RWPE2 (cell line): ENCODE results near the gene CLEC16A.
"Not testable (repeated sequence)": the region's sequence is repeated elsewhere in the genome, so short reads cannot be mapped to it uniquely, and the experiment has no call there.

Experiments used
- ATAC-seq: fragments of 200-7000 bp; cut with Tn5 transposase; 3 replicates; pipeline ENCODE4 v1.9.1; 2021; ENCODE audit warnings: low read depth
- DNase-seq: peaks from one replicate; pipeline ENCODE4 v3.0.0-alpha.2; 2020; ENCODE audit warnings: low spot score
- H3K27ac ChIP-seq: fragments of 450-650 bp; 2 replicates; pipeline ENCODE4 v1.5.1; 2017; ENCODE audit warnings: mild to moderate bottlenecking; ENCODE audit not compliant: poor library complexity, severe bottlenecking
- H3K27me3 ChIP-seq: fragments of 250-450 bp; sonication (Bioruptor Pico); 2 replicates; pipeline ENCODE4 v1.5.1; 2021; ENCODE audit warnings: mild to moderate bottlenecking, moderate library complexity; ENCODE audit not compliant: insufficient read depth, poor library complexity, severe bottlenecking
- H3K36me3 ChIP-seq: fragments of 250-450 bp; sonication (Bioruptor Pico); 2 replicates; pipeline ENCODE4 v1.5.1; 2020; ENCODE audit warnings: low read depth, mild to moderate bottlenecking, moderate library complexity
- H3K4me1 ChIP-seq: fragments of 250-450 bp; sonication (Bioruptor Pico); 2 replicates; pipeline ENCODE4 v1.5.1; 2021; ENCODE audit warnings: mild to moderate bottlenecking, moderate library complexity; ENCODE audit not compliant: insufficient read depth, poor library complexity, severe bottlenecking
- H3K4me3 ChIP-seq: fragments of 250-450 bp; sonication (Bioruptor Pico); 2 replicates; pipeline ENCODE4 v1.5.1; 2021; ENCODE audit warnings: mild to moderate bottlenecking, moderate library complexity; ENCODE audit not compliant: severe bottlenecking
- H3K9me3 ChIP-seq: fragments of 250-450 bp; sonication (Bioruptor Pico); 2 replicates; pipeline ENCODE4 v1.5.1; 2021; ENCODE audit warnings: mild to moderate bottlenecking, moderate library complexity; ENCODE audit not compliant: severe bottlenecking
- TF ChIP-seq, protein P1 (sequence below): fragments of 450-650 bp; IDR thresholded peaks from one replicate; pipeline ENCODE4 v1.5.1; 2017; ENCODE audit warnings: mild to moderate bottlenecking, moderate library complexity; ENCODE audit not compliant: poor library complexity, severe bottlenecking

Gene CLEC16A

DNA sequence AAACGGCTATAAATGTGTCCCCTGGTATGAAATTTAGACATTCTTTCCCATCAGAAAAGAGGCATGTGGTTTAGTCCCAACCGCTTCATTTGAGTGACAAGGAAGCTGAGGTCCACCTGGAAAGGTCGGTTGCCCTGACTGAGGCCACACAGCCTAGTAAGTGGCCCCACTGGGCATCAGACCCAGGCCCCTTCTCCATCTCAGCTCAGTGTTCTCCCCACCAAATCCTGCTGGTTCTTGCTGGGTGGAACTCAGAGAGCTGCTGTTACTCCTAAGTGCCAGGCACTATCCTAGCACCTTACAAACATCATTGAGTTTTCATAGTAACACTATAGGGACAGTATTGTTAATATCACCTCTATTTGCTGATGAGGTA is 158.1 kb downstream of the CLEC16A start:
- peaks cover 11% of the 10 kb centered on the region for H3K4me1 ChIP-seq
- TF ChIP-seq, protein P1, sequence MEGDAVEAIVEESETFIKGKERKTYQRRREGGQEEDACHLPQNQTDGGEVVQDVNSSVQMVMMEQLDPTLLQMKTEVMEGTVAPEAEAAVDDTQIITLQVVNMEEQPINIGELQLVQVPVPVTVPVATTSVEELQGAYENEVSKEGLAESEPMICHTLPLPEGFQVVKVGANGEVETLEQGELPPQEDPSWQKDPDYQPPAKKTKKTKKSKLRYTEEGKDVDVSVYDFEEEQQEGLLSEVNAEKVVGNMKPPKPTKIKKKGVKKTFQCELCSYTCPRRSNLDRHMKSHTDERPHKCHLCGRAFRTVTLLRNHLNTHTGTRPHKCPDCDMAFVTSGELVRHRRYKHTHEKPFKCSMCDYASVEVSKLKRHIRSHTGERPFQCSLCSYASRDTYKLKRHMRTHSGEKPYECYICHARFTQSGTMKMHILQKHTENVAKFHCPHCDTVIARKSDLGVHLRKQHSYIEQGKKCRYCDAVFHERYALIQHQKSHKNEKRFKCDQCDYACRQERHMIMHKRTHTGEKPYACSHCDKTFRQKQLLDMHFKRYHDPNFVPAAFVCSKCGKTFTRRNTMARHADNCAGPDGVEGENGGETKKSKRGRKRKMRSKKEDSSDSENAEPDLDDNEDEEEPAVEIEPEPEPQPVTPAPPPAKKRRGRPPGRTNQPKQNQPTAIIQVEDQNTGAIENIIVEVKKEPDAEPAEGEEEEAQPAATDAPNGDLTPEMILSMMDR, result no peak
- ATAC-seq (no peak), DNase-seq (no peak)
- H3K9me3 ChIP-seq, result no peaks in the 10 kb centered on the region
- no peaks in the 10 kb centered on the region for H3K27me3 ChIP-seq
- no peak overlapping the region for H3K4me3 ChIP-seq
- H3K27ac ChIP-seq, result no peak overlapping the region
- no peaks in the 10 kb centered on the region; the same call in 1 of the 2 replicates for H3K36me3 ChIP-seq

DNA sequence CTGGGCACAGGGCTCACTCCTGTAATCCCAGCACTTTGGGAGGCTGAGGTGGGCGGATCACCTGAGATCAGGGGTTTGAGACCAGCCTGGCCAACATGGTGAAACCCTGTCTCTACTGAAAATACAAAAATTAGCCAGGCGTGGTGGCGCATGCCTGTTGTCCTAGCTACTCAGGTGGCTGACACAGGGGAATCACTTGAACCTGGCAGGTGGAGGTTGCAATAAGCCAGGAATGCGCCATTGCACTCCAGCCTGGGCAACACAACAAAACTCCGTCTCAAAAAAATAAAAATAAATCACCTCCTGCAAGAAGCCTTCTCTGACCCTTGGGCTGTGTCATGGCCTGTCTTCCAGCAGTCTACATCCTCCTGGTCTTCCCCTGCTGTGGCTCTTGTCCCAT is 158.9 kb downstream of the CLEC16A start:
- not testable (repeated sequence) for DNase-seq, H3K4me3 ChIP-seq, H3K27me3 ChIP-seq, H3K36me3 ChIP-seq, ATAC-seq, H3K9me3 ChIP-seq, H3K27ac ChIP-seq
- H3K4me1 ChIP-seq, result peaks cover 11% of the 10 kb centered on the region

DNA sequence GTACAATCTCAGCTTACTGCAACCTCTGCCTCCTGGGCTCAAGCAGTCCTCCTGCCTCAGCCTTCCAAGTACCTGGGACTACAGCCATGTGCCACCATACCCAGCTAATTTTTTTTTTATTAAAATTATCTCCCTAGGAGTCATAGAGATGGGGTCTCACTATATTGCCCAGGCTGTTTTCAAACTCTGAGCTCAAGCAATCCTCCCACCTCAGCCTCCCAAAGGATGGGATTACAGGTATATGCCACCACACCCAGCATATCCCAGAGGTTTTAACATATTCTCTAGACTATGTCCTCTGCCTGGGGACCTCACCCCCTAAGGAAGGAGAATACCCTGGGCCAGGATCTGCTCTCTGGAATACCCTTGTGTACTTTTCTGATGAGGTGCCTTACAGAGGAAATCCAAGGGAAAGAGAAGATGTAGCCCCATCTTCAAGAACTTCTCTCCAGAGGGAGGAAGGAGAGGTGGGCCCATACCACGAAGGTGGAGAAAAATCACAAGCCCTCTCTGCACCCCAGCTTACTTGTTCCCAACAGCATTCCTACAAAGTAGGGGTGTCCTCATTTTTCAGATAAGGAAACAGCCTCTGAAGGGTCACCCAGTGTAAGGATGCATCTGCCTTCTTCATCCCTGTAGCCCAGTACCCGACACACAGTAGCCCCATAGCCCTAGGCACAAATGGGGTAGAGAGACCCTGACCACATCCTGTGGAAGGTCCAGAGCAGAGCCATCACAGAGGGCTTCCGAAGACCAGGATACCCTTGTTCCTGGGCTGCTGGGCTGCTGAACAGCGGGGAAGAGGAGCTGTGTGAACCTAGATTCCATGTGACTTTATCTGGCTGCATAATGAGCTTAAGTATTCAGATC is 160.0 kb downstream of the CLEC16A start:
- Histone ChIP-seq H3K27me3 (no peaks in the 10 kb centered on the region), H3K9me3 (no peaks in the 10 kb centered on the region), H3K4me3 (no peak overlapping the region), H3K27ac (peak overlapping the region; percentile 2), H3K4me1 (peaks cover 11% of the 10 kb centered on the region), H3K36me3 (no peaks in the 10 kb centered on the region; the same call in 1 of the 2 replicates)
- ATAC-seq (no peak), DNase-seq (no peak)
- TF ChIP-seq, protein P1, result no peak

DNA sequence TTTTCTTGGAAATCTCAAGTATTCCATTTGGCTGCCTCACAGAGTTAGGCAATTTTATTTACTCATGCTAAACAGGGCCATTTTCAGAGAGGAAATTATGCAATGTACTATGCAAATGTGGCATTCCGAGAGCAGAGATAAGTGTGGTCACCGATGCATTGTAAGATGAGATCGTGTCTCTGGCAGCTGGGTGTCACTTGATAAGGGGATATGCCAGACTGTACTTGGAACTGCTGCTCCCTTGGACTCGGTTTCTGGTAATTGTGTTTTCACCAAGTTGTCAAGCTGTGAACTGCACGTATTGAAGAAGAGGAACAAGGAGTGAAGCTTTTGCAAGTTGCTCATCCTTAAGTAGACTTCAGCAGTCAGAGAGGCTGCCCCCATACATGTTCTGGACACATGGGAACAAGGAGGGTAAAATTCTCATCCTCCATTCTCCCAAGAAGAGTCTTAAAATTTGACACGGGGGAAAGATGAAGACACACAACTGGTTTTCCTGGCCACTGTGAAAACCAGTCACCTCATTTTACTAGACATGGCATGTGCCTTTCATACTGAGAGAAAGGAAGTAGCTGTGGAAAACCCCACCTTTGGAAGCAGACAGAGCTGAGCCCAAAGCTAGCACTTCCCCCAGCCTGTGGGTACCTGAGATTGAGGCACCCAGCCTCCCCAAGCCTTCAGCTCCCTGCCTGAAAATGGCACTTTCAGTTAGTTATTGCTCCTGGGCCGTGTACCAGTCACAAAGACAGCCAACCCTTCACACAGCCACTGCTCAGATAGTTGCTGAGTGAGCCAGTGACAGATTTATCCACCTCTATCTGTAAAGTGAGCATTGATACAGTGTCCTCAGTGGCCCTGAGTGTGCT is 160.9 kb downstream of the CLEC16A start:
- Histone ChIP-seq H3K36me3 (no peaks in the 10 kb centered on the region), H3K9me3 (no peaks in the 10 kb centered on the region), H3K27me3 (no peaks in the 10 kb centered on the region), H3K4me3 (no peak overlapping the region), H3K27ac (peak overlapping the region; percentile 2), H3K4me1 (peaks cover 11% of the 10 kb centered on the region)
- DNase-seq, result no peak
- ATAC-seq, result peak; percentile 79
- TF ChIP-seq, protein P1, result no peak

DNA sequence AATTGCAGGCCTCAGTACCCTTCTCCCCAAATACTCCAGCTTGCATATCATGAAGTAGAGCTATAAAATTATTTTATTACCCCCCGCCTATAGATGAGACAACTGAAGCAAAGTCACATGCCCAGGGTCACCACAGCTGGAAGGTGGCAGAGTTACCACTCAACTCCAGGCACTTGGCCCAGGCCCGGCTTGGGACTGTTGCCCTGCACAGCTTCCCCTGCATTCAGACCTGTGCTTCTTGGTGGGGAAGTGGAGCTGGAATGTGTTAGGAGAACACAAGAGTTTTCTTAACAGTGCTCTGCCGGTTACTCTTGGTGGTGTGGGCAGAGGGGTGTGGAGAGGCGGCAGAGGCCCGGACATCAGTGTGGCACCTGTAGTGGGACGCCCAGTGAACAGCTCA is 162.4 kb downstream of the CLEC16A start:
- DNase-seq (no peak), ATAC-seq (no peak)
- H3K9me3 ChIP-seq, result no peaks in the 10 kb centered on the region
- TF ChIP-seq, protein P1, result no peak
- no peak overlapping the region for H3K4me3 ChIP-seq
- H3K4me1 ChIP-seq, result peaks cover 11% of the 10 kb centered on the region
- no peaks in the 10 kb centered on the region for H3K36me3 ChIP-seq
- H3K27me3 ChIP-seq, result no peaks in the 10 kb centered on the region
- H3K27ac ChIP-seq, result no peak overlapping the region
